B cell (primary cell): ENCODE data around the gene ANTXR2. TPM values are rescaled to one million over a fixed set of nuclear protein-coding genes. Genes with fewer than 3 reads are reported as not detected.

Source experiments
- ATAC-seq: fragments of 200-7000 bp; cut with Tn5 transposase; one replicate; pipeline ENCODE4 v1.10.0; 2021; ENCODE audit warnings: low read depth, mild to moderate bottlenecking, moderate number of reproducible peaks, moderate library complexity
- CTCF ChIA-PET: fragments of 350-600 bp; sonication (Branson Sonifier 250); formaldehyde crosslinking; loops from one replicate; lab custom pipeline; 2021; ENCODE audit warnings: antibody characterized with exemption, inconsistent platforms; lab: Charles Lee
- POLR2A ChIA-PET: fragments of 350-600 bp; sonication (Branson Sonifier 250); formaldehyde crosslinking; loops from one replicate; lab custom pipeline; 2021; ENCODE audit warnings: antibody characterized with exemption; lab: Charles Lee
- DNase-seq: peaks from one replicate; pipeline ENCODE4 v3.0.0; 2013
- H2AFZ ChIP-seq: 2 replicates; pipeline ENCODE4 v1.6.1; 2012; ENCODE audit warnings: mild to moderate bottlenecking, low read depth, low read length; ENCODE audit not compliant: insufficient read depth, poor library complexity, severe bottlenecking
- H3K27ac ChIP-seq, 2 donors: 1 replicate in 1 of 2; 2 replicates in 1 of 2; pipeline ENCODE4 v1.5.1; 2012 to 2013; ENCODE audit warnings: low read length in 2 of 2, mild to moderate bottlenecking in 2 of 2, moderate library complexity in 1 of 2
- H3K27me3 ChIP-seq, 4 experiments: fragments of 200-600 bp in 1 of 4; sonication (generic) in 1 of 4; replicated peaks in 1 of 4; 1 replicate in 2 of 4; 2 replicates in 2 of 4; pipeline versions ENCODE4 v1.6.1 to v1.7.0; 2013 to 2016; ENCODE audit warnings: low read length in 3 of 4, mild to moderate bottlenecking in 2 of 4, mixed read lengths in 1 of 4, moderate library complexity in 1 of 4; ENCODE audit not compliant: insufficient read depth in 4 of 4, control insufficient read depth in 3 of 4; ENCODE audit errors: control extremely low read depth in 1 of 4
- H3K36me3 ChIP-seq, 2 experiments: replicated peaks in 1 of 2; 1 replicate in 1 of 2; 2 replicates in 1 of 2; pipeline versions ENCODE4 v1.6.1 to v1.7.1; 2013; ENCODE audit warnings: low read length in 1 of 2; ENCODE audit not compliant: insufficient read depth in 2 of 2, control insufficient read depth in 1 of 2; ENCODE audit errors: control extremely low read depth in 1 of 2, extremely low read depth in 1 of 2
- H3K4me1 ChIP-seq, 2 donors: fragments of 200-600 bp in 1 of 2; sonication (generic) in 1 of 2; 1 replicate in 1 of 2; 2 replicates in 1 of 2; pipeline versions ENCODE4 v1.5.1 to v1.6.1; 2013 to 2017; ENCODE audit warnings: low read length in 2 of 2; ENCODE audit not compliant: control insufficient read depth in 2 of 2, insufficient read depth in 2 of 2
- H3K4me2 ChIP-seq: replicated peaks from 2 replicates; pipeline ENCODE3; 2012; ENCODE audit warnings: mild to moderate bottlenecking, low read depth, low read length; ENCODE audit not compliant: poor library complexity, severe bottlenecking
- H3K4me3 ChIP-seq, 5 experiments: fragments of 200-600 bp in 1 of 5; sonication (generic) in 1 of 5; 1 replicate in 3 of 5; 2 replicates in 2 of 5; pipeline versions ENCODE4 v1.5.1 to v1.7.0; 2011 to 2016; ENCODE audit warnings: low read length in 4 of 5, mild to moderate bottlenecking in 4 of 5, low read depth in 2 of 5, control low read depth in 1 of 5, moderate library complexity in 1 of 5; ENCODE audit not compliant: insufficient read depth in 1 of 5; ENCODE audit errors: control extremely low read depth in 1 of 5, extremely low read depth in 1 of 5
- H3K79me2 ChIP-seq: fragments of 200-600 bp; sonication (generic); one replicate; pipeline ENCODE4 v1.6.0; 2016; ENCODE audit warnings: low read length; ENCODE audit not compliant: control insufficient read depth, insufficient read depth
- H3K9ac ChIP-seq: fragments of 200-600 bp; sonication (generic); 2 replicates; pipeline ENCODE4 v1.6.1; 2017; ENCODE audit warnings: mild to moderate bottlenecking, low read length, moderate library complexity
- H3K9me3 ChIP-seq, 3 donors: one replicate each; pipeline versions ENCODE4 v1.6.1 to v1.7.1; 2013; ENCODE audit warnings: low read length in 2 of 3; ENCODE audit not compliant: control insufficient read depth in 2 of 3, insufficient read depth in 1 of 3; ENCODE audit errors: control extremely low read depth in 1 of 3
- H4K20me1 ChIP-seq: 2 replicates; pipeline ENCODE4 v1.6.0; 2012; ENCODE audit warnings: mild to moderate bottlenecking, low read length; ENCODE audit not compliant: insufficient read depth, control insufficient read depth, poor library complexity, severe bottlenecking
- H3K27ac Mint-ChIP-seq: one replicate; pipeline ENCODE4 v1.8.0; 2021; ENCODE audit warnings: mixed read lengths
- H3K27me3 Mint-ChIP-seq: one replicate; pipeline ENCODE4 v1.8.0; 2021; ENCODE audit warnings: mixed read lengths
- H3K4me1 Mint-ChIP-seq: one replicate; pipeline ENCODE4 v1.8.0; 2021; ENCODE audit warnings: mixed read lengths
- H3K4me3 Mint-ChIP-seq: one replicate; pipeline ENCODE4 v1.8.0; 2021; ENCODE audit warnings: mixed read lengths
- H3K9me3 Mint-ChIP-seq: one replicate; pipeline ENCODE4 v1.8.0; 2022; ENCODE audit warnings: mixed read lengths; ENCODE audit not compliant: insufficient read depth
- EZH2 ChIP-seq: IDR thresholded peaks from 2 replicates; pipeline ENCODE4 v1.6.1; 2012; ENCODE audit warnings: borderline replicate concordance, low read depth, mild to moderate bottlenecking, moderate library complexity, low read length; ENCODE audit not compliant: insufficient read depth, poor library complexity, severe bottlenecking
- WGBS: methylation state at CpG from one replicate; pipeline ENCODE4 v1.1.5; 2013; ENCODE audit warnings: missing lambda C conversion rate; ENCODE audit not compliant: insufficient coverage; 5-methylcytosine and 5-hydroxymethylcytosine counted together
- intact Hi-C: fragments of 100-400 bp; cut with micrococcal nuclease; formaldehyde crosslinking; loops from one replicate; pipeline ENCODE4 v1.10.0; 2022
- polyA plus RNA-seq: library from polyadenylated mRNA; depleted of rRNA; stranded (reverse); fragments of >200 nt; gene quantifications from 2 replicates; pipeline ENCODE4 v1.2.3, GENCODE V29; 2012
- total RNA-seq, 2 donors: library from RNA; stranded (reverse); fragments of 120-200 nt in 1 of 2; gene quantifications; 1 replicate in 1 of 2; 2 replicates in 1 of 2; pipeline versions ENCODE4 v1.2.3 to v1.2.4, GENCODE V29; 2013 to 2022
- TF ChIP-seq, protein P1 (sequence below): fragments of 200-600 bp; IDR thresholded peaks from one replicate; pipeline ENCODE4 v1.8.0; 2022; ENCODE audit warnings: antibody characterized with exemption, mild to moderate bottlenecking

The ANTXR2 gene
- total and polyA plus RNA-seq, 2 donors (not counting 1 experiment from before 2014, with no cell fraction given), result 10.6 to 63.0 TPM

DNA sequence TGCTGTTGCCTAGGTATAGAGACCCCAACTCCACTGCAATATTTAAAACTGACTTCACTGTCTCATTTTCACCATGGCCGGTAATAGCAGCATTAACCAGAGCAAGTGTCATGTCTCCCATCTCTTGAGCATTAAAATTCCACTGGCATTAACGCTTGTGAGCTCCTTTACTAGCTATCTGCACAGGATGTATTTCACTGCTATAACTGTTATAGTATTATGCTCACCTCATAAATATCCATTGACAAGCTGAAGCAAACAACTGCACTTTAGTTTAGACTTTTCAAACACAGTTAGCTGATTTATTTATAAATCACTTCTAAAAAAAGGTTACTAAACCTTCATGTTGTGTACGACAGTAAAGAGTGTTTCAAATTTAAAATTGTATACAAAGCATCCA is 157.8 kb downstream of the ANTXR2 start:
- H3K27me3 Mint-ChIP-seq, result no peaks in the 10 kb centered on the region
- ChIA-PET POLR2A (no interaction called here), CTCF (interaction anchor here (0.9 to 1.4 kb wide), 4 partner anchors 10 to 297 kb away, joined by 3 to 5 read pairs (median 3); no protein-coding TSS in a partner anchor)
- H4K20me1 ChIP-seq, result peaks cover 6% of the 10 kb centered on the region
- H3K27ac ChIP-seq, result no peak overlapping the region
- no peak overlapping the region for H3K4me3 Mint-ChIP-seq
- H3K9ac ChIP-seq, result no peak overlapping the region
- no peak for DNase-seq
- no peaks in the 10 kb centered on the region for H3K9me3 Mint-ChIP-seq
- no peaks in the 10 kb centered on the region for H3K9me3 ChIP-seq
- no peaks in the 10 kb centered on the region for H3K79me2 ChIP-seq
- no peaks in the 10 kb centered on the region for H3K27me3 ChIP-seq
- no peak overlapping the region for H3K4me3 ChIP-seq
- intact Hi-C loops, result loop anchor here (10.0 kb wide), 1 partner anchor 1960 kb away; no protein-coding TSS in a partner anchor
- H3K4me1 Mint-ChIP-seq, result no peaks in the 10 kb centered on the region
- TF ChIP-seq, protein P1, sequence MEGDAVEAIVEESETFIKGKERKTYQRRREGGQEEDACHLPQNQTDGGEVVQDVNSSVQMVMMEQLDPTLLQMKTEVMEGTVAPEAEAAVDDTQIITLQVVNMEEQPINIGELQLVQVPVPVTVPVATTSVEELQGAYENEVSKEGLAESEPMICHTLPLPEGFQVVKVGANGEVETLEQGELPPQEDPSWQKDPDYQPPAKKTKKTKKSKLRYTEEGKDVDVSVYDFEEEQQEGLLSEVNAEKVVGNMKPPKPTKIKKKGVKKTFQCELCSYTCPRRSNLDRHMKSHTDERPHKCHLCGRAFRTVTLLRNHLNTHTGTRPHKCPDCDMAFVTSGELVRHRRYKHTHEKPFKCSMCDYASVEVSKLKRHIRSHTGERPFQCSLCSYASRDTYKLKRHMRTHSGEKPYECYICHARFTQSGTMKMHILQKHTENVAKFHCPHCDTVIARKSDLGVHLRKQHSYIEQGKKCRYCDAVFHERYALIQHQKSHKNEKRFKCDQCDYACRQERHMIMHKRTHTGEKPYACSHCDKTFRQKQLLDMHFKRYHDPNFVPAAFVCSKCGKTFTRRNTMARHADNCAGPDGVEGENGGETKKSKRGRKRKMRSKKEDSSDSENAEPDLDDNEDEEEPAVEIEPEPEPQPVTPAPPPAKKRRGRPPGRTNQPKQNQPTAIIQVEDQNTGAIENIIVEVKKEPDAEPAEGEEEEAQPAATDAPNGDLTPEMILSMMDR, result no peak
- no peak for TF ChIP-seq EZH2
- ATAC-seq, result no peak
- H3K4me1 ChIP-seq, result no peaks in the 10 kb centered on the region
- no peak overlapping the region for H3K4me2 ChIP-seq
- no peak overlapping the region for H2AFZ ChIP-seq
- H3K36me3 ChIP-seq, result peaks cover 0 to 1% of the 10 kb centered on the region in 2 experiments
- WGBS, result 100% methylated on average over 1 of the region's 3 CpGs
- H3K27ac Mint-ChIP-seq, result no peak overlapping the region

- H3K4me3 ChIP-seq, result no peak overlapping the region
- Mint-ChIP-seq H3K4me3 (no peak overlapping the region), H3K27ac (no peak overlapping the region), H3K27me3 (no peaks in the 10 kb centered on the region), H3K4me1 (no peaks in the 10 kb centered on the region), H3K9me3 (no peaks in the 10 kb centered on the region)
- peaks cover 6% of the 10 kb centered on the region for H4K20me1 ChIP-seq
- H3K36me3 ChIP-seq, result peaks cover 0 to 1% of the 10 kb centered on the region in 2 experiments
- DNase-seq (no peak), ATAC-seq (no peak)
- ChIA-PET CTCF (no interaction called here), POLR2A (no interaction called here)
- WGBS, result no CpG with 5 or more reads among the region's 1 CpG
- TF ChIP-seq, protein P1, result no peak
- no peak for TF ChIP-seq EZH2
- no peaks in the 10 kb centered on the region for H3K27me3 ChIP-seq
- no peak overlapping the region for H2AFZ ChIP-seq
- no peak overlapping the region for H3K4me2 ChIP-seq
- H3K27ac ChIP-seq, result no peak overlapping the region
- H3K9me3 ChIP-seq, result no peaks in the 10 kb centered on the region
- H3K9ac ChIP-seq, result no peak overlapping the region
- intact Hi-C loops, result loop anchor here (10.0 kb wide), 1 partner anchor 1959 kb away; no protein-coding TSS in a partner anchor
- H3K79me2 ChIP-seq, result no peaks in the 10 kb centered on the region
- no peaks in the 10 kb centered on the region for H3K4me1 ChIP-seq
These were observed 159.4 kb downstream of the ANTXR2 start for GRCh38 chr4:79913581-79913980.
